ENCODE results near the gene RNF20. TPM values are rescaled to one million over a fixed set of nuclear protein-coding genes. Genes with fewer than 3 reads are reported as not detected.

The RNF20 gene
- total and polyA plus RNA-seq, 3 donors from 2014 or later, result 36.7 to 78.0 (median 53.1) TPM

- no peak for DNase-seq
- Histone ChIP-seq H3K9me3 (no peaks in the 10 kb centered on the region), H3K27me3 (no peaks in the 10 kb centered on the region), H3K27ac (no peak overlapping the region), H3K4me3 (no peak overlapping the region), H3K36me3 (ENCODE audit: low read depth, missing control alignments) (no peaks in the 10 kb centered on the region), H3K4me1 (no peaks in the 10 kb centered on the region)
- TF ChIP-seq POLR2A (IDR thresholded peaks at IDR 0.05), result no peak
- TF ChIP-seq, protein P1, sequence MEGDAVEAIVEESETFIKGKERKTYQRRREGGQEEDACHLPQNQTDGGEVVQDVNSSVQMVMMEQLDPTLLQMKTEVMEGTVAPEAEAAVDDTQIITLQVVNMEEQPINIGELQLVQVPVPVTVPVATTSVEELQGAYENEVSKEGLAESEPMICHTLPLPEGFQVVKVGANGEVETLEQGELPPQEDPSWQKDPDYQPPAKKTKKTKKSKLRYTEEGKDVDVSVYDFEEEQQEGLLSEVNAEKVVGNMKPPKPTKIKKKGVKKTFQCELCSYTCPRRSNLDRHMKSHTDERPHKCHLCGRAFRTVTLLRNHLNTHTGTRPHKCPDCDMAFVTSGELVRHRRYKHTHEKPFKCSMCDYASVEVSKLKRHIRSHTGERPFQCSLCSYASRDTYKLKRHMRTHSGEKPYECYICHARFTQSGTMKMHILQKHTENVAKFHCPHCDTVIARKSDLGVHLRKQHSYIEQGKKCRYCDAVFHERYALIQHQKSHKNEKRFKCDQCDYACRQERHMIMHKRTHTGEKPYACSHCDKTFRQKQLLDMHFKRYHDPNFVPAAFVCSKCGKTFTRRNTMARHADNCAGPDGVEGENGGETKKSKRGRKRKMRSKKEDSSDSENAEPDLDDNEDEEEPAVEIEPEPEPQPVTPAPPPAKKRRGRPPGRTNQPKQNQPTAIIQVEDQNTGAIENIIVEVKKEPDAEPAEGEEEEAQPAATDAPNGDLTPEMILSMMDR (IDR thresholded peaks at IDR 0.05), result no peak
- intact Hi-C loops (cut with DNase I; ENCODE audit: low total_unique reads), result loop anchor here (10.0 kb wide), 1 partner anchor 63 kb away; no protein-coding TSS in a partner anchor
Measured at GRCh38 chr9:101528015-101528414, 5.6 kb upstream of the RNF20 start.

DNA sequence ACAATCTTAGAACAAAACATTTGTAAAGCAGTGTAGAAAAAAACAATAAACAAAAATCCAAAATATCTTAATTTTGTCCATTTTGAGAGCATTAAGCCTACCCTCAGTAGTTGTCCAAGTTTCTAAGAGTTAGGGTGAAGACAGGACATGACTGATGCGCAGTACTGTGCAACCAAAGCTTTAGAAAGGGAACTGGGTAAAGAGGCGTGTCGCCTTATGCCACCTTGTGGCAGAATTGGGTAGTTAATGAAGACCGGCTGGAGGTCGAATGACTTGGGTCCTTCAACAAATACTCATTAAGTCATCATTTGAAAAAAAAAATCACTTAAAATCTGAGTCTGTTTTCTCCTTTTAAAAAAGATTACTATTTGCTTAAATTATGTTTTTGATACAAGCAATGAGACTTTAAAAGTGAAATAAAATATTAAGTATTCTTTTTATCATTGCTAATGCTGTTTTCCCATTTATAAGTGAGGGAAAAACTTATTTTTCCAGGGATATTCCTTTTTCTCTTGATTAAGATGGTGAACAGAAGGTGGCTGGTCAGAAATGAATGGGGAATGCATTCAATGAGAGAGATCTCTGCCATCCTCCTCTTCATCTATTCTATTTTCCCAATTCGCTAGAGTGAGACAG, 3.5 kb upstream of the RNF20 start:
- intact Hi-C loops (cut with DNase I; ENCODE audit: low total_unique reads), result loop anchor here (5.0 kb wide), 1 partner anchor 128 kb away; no protein-coding TSS in a partner anchor
- WGBS, 2 donors, result 29 to 34% methylated on average over 6 of the region's 6 CpGs
- peaks cover 9% of the 10 kb centered on the region for H3K4me1 ChIP-seq
- TF ChIP-seq, protein P1 (IDR thresholded peaks at IDR 0.05), result peak; percentile 72 to 76 (median 76)
- TF ChIP-seq POLR2A (IDR thresholded peaks at IDR 0.05), result no peak
- no peaks in the 10 kb centered on the region for H3K9me3 ChIP-seq
- no peak overlapping the region for H3K27ac ChIP-seq
- no peak overlapping the region for H3K4me3 ChIP-seq
- no peaks in the 10 kb centered on the region for H3K36me3 ChIP-seq (ENCODE audit: low read depth, missing control alignments)
- no peaks in the 10 kb centered on the region for H3K27me3 ChIP-seq
- DNase-seq, result peak; percentile 79

DNA sequence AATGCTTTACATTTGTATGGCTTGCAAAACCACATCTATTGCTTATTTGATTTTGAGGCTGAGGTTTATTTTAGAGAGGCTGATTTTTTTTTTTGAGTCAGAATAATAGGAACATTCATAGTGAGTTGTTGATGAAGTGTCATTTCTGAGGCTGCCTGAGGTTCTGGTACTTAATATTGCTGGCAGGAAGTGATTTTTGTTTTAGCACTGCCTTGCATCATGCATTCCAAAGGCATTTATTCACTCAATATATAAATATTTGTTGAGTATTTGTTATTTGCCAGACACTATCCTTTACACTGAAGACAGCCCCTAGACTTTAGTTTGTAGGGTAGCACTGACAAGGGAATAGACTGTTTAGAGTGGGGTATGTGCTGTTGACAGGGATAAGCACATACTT, 2.7 kb downstream of the RNF20 start:
- H3K36me3 ChIP-seq (ENCODE audit: low read depth, missing control alignments), result no peaks in the 10 kb centered on the region
- H3K4me1 ChIP-seq, result peaks cover 12% of the 10 kb centered on the region
- no peak for TF ChIP-seq POLR2A (IDR thresholded peaks at IDR 0.05)
- TF ChIP-seq, protein P1 (IDR thresholded peaks at IDR 0.05), result no peak
- intact Hi-C loops (cut with DNase I; ENCODE audit: low total_unique reads), result no loop called here
- H3K4me3 ChIP-seq, result no peak overlapping the region
- no peaks in the 10 kb centered on the region for H3K9me3 ChIP-seq
- no peak overlapping the region for H3K27ac ChIP-seq
- no peaks in the 10 kb centered on the region for H3K27me3 ChIP-seq
- DNase-seq, result no peak

DNA sequence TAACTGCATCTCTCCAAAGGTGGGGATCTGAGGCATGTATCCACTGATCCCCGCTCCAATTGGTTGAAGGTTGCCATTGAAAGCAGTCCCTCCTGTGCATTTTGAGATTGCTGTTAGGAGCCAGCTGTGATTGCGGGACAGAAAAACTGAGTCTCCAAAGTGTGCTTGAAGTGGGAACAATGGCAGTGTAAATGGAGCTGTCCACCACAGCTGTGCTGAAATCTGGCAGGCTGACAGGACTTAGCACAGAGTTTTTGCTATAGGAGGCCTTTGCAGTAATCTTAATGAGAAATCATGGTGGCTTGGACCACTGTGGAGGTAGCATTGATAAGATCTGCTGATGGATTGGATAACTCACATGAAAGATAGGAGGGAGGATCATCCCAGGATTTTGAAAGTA, 3.3 kb downstream of the RNF20 start:
- 87 to 95% methylated on average over 2 of the region's 2 CpGs for WGBS, 2 donors
- DNase-seq, result no peak
- H3K27ac ChIP-seq, result no peak overlapping the region
- H3K27me3 ChIP-seq, result no peaks in the 10 kb centered on the region
- H3K4me3 ChIP-seq, result no peak overlapping the region
- intact Hi-C loops (cut with DNase I; ENCODE audit: low total_unique reads), result no loop called here
- no peaks in the 10 kb centered on the region for H3K36me3 ChIP-seq (ENCODE audit: low read depth, missing control alignments)
- H3K9me3 ChIP-seq, result no peaks in the 10 kb centered on the region
- peaks cover 12% of the 10 kb centered on the region for H3K4me1 ChIP-seq
- TF ChIP-seq POLR2A (IDR thresholded peaks at IDR 0.05), result no peak
- TF ChIP-seq, protein P1 (IDR thresholded peaks at IDR 0.05), result no peak

DNA sequence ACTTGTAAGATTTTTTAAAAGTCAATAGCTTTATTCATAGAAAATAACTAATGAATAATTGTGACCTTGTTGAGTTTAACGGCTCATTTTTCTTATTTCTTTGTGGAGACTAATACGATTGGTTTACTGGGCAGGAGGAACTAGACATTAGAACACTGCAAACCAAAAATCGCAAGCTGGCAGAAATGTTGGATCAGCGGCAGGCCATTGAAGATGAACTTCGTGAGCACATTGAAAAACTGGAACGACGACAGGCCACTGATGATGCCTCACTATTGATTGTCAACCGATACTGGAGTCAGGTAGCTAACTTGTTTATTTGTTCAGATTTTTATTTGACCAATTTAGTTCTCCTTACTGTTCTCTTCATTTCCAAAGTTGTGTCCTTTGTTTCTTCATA, 6.4 kb downstream of the RNF20 start:
- H3K4me3 ChIP-seq, result no peak overlapping the region
- WGBS, 2 donors, result 92 to 94% methylated on average over 8 of the region's 8 CpGs
- H3K27me3 ChIP-seq, result no peaks in the 10 kb centered on the region
- no peaks in the 10 kb centered on the region for H3K9me3 ChIP-seq
- TF ChIP-seq, protein P1 (IDR thresholded peaks at IDR 0.05), result no peak
- TF ChIP-seq POLR2A (IDR thresholded peaks at IDR 0.05), result no peak
- no peak for DNase-seq
- no peak overlapping the region for H3K27ac ChIP-seq
- H3K36me3 ChIP-seq (ENCODE audit: low read depth, missing control alignments), result no peaks in the 10 kb centered on the region
- intact Hi-C loops (cut with DNase I; ENCODE audit: low total_unique reads), result no loop called here
- H3K4me1 ChIP-seq, result peaks cover 5% of the 10 kb centered on the region

Data from testis (tissue), 3 donors.